ENCODE results near the gene NUP85. TPM values are rescaled to one million over a fixed set of nuclear protein-coding genes. Genes with fewer than 3 reads are reported as not detected.

NUP85 gene
- polyA plus RNA-seq, 6 donors from 2014 or later, result 11.7 to 41.1 (median 33.4) TPM

DNA sequence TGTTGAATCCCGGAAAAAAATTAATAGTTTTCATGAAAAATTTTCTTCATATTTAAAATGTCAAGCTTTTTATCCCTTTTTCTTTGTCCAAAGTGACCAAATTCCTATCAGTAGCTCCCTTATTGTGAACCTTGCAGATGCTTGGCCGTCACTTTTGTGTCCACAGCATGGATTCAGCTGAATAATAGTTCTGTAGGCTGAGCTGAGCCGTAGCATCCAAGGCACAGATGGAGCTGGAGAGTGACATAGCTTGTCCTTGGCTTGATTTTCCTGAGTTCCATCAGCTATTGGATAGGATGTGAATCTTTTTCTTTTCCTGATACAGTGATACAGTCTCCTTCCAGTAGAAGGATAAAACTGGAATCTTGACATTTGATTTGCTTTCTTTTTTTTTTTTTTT, 3.6 kb downstream of the NUP85 start:
- DNase-seq, result no peak
- Mint-ChIP-seq H3K4me1 (peaks cover 9 to 36% (median 13%) of the 10 kb centered on the region in 3 donors), H3K27ac (peak overlapping the region in 1 of 6 donors; percentile 50), H3K27me3 (no peaks in the 10 kb centered on the region), H3K9me3 (no peaks in the 10 kb centered on the region), H3K4me3 (peak overlapping the region in 2 of 8 donors; percentile 4 to 41), H3K36me3 (peaks cover 6 to 7% of the 10 kb centered on the region in 2 donors)
- ATAC-seq (ENCODE audit: low read depth in 2 of 2), result no peak

DNA sequence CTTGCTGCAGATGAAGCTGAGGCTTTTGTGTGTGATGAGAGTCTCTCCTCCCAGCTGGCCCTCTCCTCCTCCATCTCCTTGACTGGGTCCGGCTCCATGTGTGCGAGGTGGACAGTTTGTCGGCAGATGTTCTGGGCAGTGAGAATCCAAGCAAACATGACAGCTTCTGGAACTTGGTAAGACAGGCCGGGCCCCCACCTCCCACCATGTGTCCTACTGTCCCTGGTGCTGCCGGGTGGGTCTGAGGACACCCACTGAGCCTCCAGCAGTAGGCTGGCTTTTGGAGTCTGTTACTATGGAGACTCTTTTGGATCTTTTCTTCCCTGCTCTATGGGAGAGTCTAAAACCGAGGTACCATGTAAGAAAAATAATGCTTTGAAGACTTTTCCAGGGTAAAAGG, 12.7 kb downstream of the NUP85 start:
- H3K27me3 Mint-ChIP-seq, result no peaks in the 10 kb centered on the region

DNA sequence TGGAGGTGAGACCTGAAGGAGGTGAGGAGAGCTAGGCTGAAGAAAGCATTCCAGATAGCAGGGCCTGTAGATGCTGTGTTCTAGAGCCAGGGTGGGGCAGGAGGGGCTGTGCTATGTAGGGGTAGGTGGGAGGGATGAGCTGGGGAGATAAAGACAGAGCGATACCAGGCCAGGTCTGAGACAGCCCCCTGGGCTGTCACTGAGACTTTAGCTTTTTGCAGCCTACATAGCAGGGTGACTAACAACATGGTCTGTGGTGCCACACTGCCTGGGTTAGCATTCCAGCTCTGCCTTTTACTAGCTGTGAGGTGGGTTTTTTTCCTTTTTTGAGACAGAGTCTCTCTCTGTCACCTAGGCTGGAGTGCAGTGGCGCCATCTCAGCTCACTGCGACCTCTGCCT, 14.3 kb downstream of the NUP85 start:
- ATAC-seq (ENCODE audit: low read depth in 2 of 2), result no peak
- Mint-ChIP-seq H3K4me1 (peaks cover 0 to 5% (median 3%) of the 10 kb centered on the region in 3 donors), H3K36me3 (peaks cover 13 to 16% of the 10 kb centered on the region in 2 donors), H3K27ac (peak overlapping the region in 1 of 6 donors; percentile 89), H3K27me3 (no peaks in the 10 kb centered on the region), H3K4me3 (no peak overlapping the region), H3K9me3 (no peaks in the 10 kb centered on the region)
- no peak for DNase-seq

More for the DNA sequence above, 12.7 kb downstream of the NUP85 start:
- no peaks in the 10 kb centered on the region for H3K9me3 Mint-ChIP-seq
- H3K4me1 Mint-ChIP-seq, result peaks cover 0 to 5% (median 3%) of the 10 kb centered on the region in 3 donors
- DNase-seq (no peak), ATAC-seq (ENCODE audit: low read depth in 2 of 2) (no peak)
- H3K4me3 Mint-ChIP-seq, result no peak overlapping the region
- H3K36me3 Mint-ChIP-seq, result peaks cover 13 to 16% of the 10 kb centered on the region in 2 donors
- H3K27ac Mint-ChIP-seq, result peak overlapping the region in 1 of 6 donors; percentile 15

DNA sequence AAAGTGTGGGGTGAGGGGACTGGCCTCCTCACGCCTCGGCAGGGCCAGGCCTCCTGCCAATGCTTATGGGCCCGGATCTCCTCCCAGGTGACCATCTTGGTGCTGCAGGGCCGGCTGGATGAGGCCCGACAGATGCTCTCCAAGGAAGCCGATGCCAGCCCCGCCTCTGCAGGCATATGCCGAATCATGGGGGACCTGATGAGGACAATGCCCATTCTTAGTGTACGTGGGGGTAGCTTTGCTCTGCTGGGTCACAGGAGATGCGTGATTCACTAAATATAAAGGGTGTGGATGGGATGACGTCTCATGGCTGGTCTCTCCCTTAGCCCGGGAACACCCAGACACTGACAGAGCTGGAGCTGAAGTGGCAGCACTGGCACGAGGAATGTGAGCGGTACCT, 19.5 kb downstream of the NUP85 start:
- H3K9me3 Mint-ChIP-seq, result no peaks in the 10 kb centered on the region
- H3K4me1 Mint-ChIP-seq, result no peaks in the 10 kb centered on the region
- ATAC-seq (ENCODE audit: low read depth in 2 of 2) (no peak), DNase-seq (no peak)
- peak overlapping the region in 1 of 6 donors; percentile 29 for H3K27ac Mint-ChIP-seq
- no peak overlapping the region for H3K4me3 Mint-ChIP-seq
- no peaks in the 10 kb centered on the region for H3K27me3 Mint-ChIP-seq
- H3K36me3 Mint-ChIP-seq, result peaks cover 0 to 6% of the 10 kb centered on the region in 2 donors

DNA sequence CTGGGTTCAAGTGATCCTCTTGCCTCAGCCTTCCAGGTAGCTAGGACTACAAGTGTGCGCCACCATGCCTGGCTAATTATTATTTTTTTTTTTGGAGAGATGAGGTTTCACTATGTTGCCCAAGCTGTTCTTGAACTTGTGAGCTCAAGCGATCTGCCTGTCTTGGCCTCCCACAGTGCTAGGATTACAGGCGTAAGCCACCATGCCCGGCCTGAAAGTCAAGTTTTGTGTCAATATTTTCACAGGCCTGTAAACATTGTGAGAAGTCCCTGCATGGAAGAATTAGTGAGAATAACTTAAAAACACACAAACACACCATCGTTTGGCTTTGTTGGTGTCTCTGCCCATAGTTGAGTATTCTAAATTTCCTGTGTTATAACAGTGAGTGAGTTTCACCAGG, 22.2 kb downstream of the NUP85 start:
- H3K9me3 Mint-ChIP-seq, result no peaks in the 10 kb centered on the region
- DNase-seq, result no peak
- ATAC-seq (ENCODE audit: low read depth in 2 of 2), result no peak
- H3K4me3 Mint-ChIP-seq, result no peak overlapping the region
- H3K36me3 Mint-ChIP-seq, result peaks cover 5 to 10% of the 10 kb centered on the region in 2 donors
- H3K27ac Mint-ChIP-seq, result no peak overlapping the region
- no peaks in the 10 kb centered on the region for H3K4me1 Mint-ChIP-seq
- H3K27me3 Mint-ChIP-seq, result no peaks in the 10 kb centered on the region

DNA sequence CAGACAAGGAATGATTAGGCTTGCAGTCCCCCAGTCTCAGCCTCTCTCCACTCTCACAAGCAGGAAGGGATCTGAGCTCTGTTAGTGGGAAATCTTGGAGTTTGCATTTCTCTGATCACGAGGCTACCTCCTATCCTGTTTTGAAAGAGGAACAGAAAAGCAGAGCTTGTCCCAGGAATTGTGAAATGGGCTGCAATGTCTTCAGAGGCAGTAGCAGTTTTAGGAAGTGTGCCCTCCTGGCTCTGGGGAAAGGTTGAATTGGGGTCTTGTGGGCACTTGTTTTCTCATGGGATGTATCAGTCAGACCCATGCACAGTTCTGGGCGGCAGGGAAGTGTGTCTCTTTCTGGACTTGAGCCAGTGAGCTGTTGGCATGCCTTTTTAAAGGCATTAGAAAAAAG, 22.8 kb downstream of the NUP85 start:
- no peaks in the 10 kb centered on the region for H3K27me3 Mint-ChIP-seq

DNA sequence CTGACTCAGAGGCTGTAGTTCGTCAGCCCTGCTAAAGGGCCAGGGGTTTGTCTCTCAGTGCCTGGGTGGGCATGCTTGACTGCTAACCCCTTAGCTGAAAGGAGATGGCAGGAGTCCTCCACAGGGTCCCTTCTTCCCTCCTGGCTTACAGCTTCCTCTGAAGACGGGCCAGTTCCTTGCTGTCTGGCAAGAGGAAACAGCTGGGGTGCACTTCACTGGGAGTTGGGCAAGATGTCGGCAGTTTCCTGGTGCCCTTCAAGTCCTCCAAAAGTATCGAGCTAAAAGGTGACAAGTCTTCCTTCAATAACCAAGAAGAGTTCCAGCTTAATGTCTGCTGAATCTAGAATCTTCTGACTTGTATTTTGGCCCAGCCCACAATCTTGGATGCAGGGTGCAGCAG, 23.4 kb downstream of the NUP85 start:
- Mint-ChIP-seq H3K27ac (no peak overlapping the region), H3K4me1 (no peaks in the 10 kb centered on the region), H3K36me3 (peaks cover 5 to 14% of the 10 kb centered on the region in 2 donors), H3K9me3 (no peaks in the 10 kb centered on the region), H3K4me3 (no peak overlapping the region), H3K27me3 (no peaks in the 10 kb centered on the region)
- DNase-seq (no peak), ATAC-seq (ENCODE audit: low read depth in 2 of 2) (no peak)

More for the DNA sequence above, 22.8 kb downstream of the NUP85 start:
- Mint-ChIP-seq H3K27ac (no peak overlapping the region), H3K9me3 (no peaks in the 10 kb centered on the region), H3K4me3 (no peak overlapping the region), H3K36me3 (peaks cover 5 to 14% of the 10 kb centered on the region in 2 donors), H3K4me1 (no peaks in the 10 kb centered on the region)
- DNase-seq, result no peak
- ATAC-seq (ENCODE audit: low read depth in 2 of 2), result no peak

DNA sequence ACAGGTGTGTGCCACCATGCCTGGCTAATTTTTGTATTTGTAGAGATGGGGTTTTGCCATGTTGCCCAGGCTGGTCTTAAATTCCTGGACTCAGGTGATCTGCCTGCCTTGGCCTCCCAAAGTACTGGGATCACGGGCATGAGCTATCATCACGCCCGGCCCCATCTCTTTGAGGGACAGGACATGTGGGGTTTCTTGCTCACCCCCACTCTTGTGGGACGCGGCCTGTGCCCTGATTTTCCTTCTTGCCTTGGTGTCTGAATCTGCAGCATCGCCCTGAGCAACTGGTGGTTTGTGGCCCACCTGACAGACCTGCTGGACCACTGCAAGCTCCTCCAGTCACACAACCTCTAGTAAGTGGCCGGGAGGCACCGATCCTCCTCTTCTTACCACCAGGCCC, 25.6 kb downstream of the NUP85 start:
- no peaks in the 10 kb centered on the region for H3K9me3 Mint-ChIP-seq
- no peaks in the 10 kb centered on the region for H3K27me3 Mint-ChIP-seq
- H3K4me1 Mint-ChIP-seq, result no peaks in the 10 kb centered on the region
- ATAC-seq (ENCODE audit: low read depth in 2 of 2), result no peak
- peaks cover 5 to 26% of the 10 kb centered on the region in 2 donors for H3K36me3 Mint-ChIP-seq
- no peak overlapping the region for H3K4me3 Mint-ChIP-seq
- DNase-seq, result no peak
- H3K27ac Mint-ChIP-seq, result peak overlapping the region in 1 of 6 donors; percentile 27

DNA sequence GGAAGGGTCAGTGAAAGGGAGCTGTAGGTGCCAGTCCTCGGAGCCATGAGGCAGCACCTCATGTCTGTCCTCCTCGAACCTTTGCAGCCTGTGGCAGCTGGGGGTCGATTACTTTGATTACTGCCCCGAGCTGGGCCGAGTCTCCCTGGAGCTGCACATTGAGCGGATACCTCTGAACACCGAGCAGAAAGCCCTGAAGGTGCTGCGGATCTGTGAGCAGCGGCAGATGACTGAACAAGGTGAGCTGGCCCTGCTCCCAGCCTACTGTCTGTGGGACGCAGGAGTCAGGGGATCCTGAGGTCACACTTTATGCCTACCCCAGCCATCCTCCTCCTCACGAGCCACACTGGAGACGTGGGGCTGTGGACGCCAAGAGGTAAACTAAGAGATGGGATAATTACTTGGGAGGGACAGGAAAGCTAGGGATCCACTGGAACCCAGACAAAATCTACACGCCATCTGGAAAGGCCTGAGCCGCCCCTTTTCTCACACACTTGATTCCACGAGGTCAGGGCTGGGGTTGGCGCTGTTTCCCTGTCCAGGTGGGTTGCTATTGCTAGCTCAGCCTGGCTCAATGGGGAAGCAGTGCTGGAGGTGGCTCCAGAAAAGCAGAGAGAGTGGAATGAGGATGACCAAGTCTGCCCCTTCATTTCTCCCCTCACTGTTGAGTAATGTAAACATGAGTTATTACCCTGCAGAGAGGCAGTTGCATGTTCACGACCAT, 26.4 kb downstream of the NUP85 start:
- DNase-seq (no peak), ATAC-seq (ENCODE audit: low read depth in 2 of 2) (no peak)
- Mint-ChIP-seq H3K27me3 (no peaks in the 10 kb centered on the region), H3K4me1 (no peaks in the 10 kb centered on the region), H3K27ac (peak overlapping the region in 1 of 6 donors; percentile 71), H3K9me3 (no peaks in the 10 kb centered on the region), H3K4me3 (no peak overlapping the region), H3K36me3 (peaks cover 5 to 26% of the 10 kb centered on the region in 2 donors)

DNA sequence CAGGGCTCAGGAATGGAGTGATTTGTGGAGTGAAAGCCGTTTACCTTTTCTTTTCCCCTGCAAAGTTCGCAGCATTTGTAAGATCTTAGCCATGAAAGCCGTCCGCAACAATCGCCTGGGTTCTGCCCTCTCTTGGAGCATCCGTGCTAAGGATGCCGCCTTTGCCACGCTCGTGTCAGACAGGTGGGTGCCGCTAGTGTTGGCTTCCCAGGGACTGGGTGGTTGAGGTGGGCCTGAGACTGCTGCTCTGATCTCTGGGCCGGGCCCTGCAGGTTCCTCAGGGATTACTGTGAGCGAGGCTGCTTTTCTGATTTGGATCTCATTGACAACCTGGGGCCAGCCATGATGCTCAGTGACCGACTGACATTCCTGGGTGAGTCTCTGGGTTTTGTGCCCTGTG, 27.3 kb downstream of the NUP85 start:
- no peaks in the 10 kb centered on the region for H3K4me1 Mint-ChIP-seq
- no peaks in the 10 kb centered on the region for H3K9me3 Mint-ChIP-seq
- H3K4me3 Mint-ChIP-seq, result no peak overlapping the region
- H3K27me3 Mint-ChIP-seq, result no peaks in the 10 kb centered on the region
- no peak for ATAC-seq (ENCODE audit: low read depth in 2 of 2)
- peaks cover 5 to 26% of the 10 kb centered on the region in 2 donors for H3K36me3 Mint-ChIP-seq
- DNase-seq, result no peak
- H3K27ac Mint-ChIP-seq, result peak overlapping the region in 2 of 6 donors; percentile 10 to 13

DNA sequence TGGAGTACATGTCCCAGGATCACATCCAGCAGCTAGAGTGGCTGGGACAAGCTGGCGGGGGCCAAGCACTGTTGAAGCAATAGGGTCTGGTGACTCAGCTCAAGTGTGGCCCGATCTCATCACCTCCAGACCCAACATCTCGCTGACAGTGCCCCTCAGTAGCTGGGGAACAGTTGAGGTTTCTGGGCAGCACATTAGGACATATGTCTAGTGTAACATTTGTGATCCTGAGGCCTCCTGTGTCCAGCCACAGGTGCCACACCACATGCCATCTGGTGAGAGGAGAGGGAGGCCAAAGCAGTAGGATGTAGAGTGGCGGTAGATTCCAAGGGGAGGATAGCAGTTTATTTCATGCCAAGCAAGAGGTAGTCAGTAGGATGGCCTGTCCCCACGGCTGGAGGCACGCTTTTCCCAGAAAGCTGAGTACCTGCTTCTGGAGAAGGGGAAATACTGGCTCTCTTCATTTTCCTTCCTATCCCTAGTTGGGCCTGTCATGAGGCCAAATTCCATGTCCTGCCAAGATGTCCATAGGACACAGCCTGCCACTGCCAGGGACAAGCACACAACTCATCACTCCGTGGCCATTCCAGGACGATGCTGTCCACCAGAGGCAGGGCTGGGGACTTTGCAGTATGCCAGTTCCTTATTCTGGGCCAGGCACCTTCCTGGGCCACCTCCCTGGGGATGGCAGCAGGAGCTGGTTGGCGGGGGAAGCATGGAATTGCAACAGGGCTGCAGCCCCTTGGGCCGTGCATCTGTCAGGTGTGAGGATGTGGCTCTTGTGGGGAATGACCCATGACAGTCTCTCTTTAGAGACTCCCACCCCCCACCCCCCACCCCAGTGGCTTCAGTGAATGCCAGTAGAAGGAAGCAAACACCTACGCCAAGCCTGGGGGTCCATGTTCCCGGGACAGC, 31.9 kb downstream of the NUP85 start:
- Mint-ChIP-seq H3K27ac (peak overlapping the region in 2 of 6 donors; percentile 31 to 57), H3K4me1 (peaks cover 7 to 16% (median 9%) of the 10 kb centered on the region in 3 donors), H3K9me3 (no peaks in the 10 kb centered on the region), H3K4me3 (no peak overlapping the region), H3K27me3 (no peaks in the 10 kb centered on the region), H3K36me3 (peaks cover 6 to 26% of the 10 kb centered on the region in 2 donors)
- ATAC-seq (ENCODE audit: low read depth in 2 of 2) (no peak), DNase-seq (no peak)

DNA sequence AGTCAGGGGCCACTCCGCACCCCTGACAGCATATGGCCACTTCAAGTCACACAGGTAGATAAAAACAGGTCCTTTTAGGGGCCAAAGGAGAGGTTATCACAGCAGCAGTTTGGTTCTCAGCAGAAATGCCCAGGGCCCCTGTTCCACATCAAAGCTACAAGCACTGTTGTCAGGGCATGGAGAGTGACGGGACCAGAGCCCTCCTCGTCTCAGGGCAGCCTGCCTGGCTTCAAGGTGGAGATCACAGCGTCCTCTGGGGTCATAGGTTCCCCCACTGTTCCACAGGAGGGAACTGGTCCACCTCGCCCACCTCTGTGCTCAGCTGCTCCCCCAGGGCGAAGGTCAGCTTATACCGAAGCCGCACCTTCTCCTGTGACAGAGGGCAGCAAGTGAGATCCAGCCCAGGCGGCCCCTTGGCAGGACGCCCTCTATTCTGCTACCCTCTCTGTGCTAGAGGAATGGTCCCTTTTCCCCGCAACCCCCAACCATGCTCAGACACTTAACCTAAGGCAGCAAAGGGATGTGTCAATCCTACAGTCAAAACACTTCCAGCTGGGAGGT, 32.6 kb downstream of the NUP85 start:
- DNase-seq (no peak), ATAC-seq (ENCODE audit: low read depth in 2 of 2) (no peak)
- H3K4me3 Mint-ChIP-seq, result no peak overlapping the region
- H3K36me3 Mint-ChIP-seq, result peaks cover 4 to 19% of the 10 kb centered on the region in 2 donors
- no peaks in the 10 kb centered on the region for H3K27me3 Mint-ChIP-seq
- H3K4me1 Mint-ChIP-seq, result peaks cover 9 to 19% (median 12%) of the 10 kb centered on the region in 3 donors
- no peaks in the 10 kb centered on the region for H3K9me3 Mint-ChIP-seq
- peak overlapping the region in 2 of 6 donors; percentile 57 to 77 for H3K27ac Mint-ChIP-seq

DNA sequence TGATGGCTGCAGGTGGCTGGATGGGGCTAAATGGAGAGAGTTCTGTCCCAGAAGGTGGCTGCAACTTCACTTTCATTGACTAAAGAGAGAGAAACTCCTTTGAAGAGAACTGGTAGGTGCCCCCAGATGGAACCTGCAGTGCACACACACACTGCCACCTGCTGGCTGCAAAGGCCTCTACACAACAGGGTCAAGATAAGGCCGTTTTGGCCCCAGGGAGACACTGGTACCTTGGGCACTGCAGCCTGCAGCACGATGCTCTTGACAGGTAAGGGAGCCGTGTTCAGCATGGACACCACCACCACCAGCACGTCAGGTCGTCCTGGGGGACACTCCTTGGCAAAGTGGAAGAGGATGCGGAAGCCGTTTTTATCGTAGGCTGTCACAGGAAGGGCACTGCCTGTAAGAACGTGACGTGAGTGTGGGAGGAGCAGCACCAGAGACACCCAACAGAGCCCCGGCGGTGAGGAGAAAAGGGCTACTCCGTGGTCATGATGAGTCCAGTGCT, 33.3 kb downstream of the NUP85 start:
- Mint-ChIP-seq H3K4me3 (peak overlapping the region in 2 of 8 donors; percentile 83 to 87), H3K27me3 (no peaks in the 10 kb centered on the region)

More for the DNA sequence above, 33.3 kb downstream of the NUP85 start:
- Mint-ChIP-seq H3K36me3 (peaks cover 4 to 19% of the 10 kb centered on the region in 2 donors), H3K4me1 (peaks cover 9 to 19% (median 12%) of the 10 kb centered on the region in 3 donors), H3K27ac (peak overlapping the region in 4 of 6 donors; percentile 61 to 94 (median 83)), H3K9me3 (no peaks in the 10 kb centered on the region)
- peak; percentile 49 for DNase-seq
- ATAC-seq (ENCODE audit: low read depth in 2 of 2), result peak; percentile 60 to 78
